DND-41 (cell line): ENCODE results near the gene CLDN6.

Experiments
- EZH2 ChIP-seq: IDR thresholded peaks from 3 replicates; pipeline ENCODE4 v1.6.1; 2012; ENCODE audit warnings: borderline replicate concordance, low read depth, mild to moderate bottlenecking, moderate library complexity, low read length, inconsistent platforms; ENCODE audit not compliant: severe bottlenecking
- TF ChIP-seq, protein P1 (sequence below): IDR thresholded peaks from 2 replicates; pipeline ENCODE4 v1.5.1; 2012; ENCODE audit warnings: borderline replicate concordance, low read length, moderate library complexity, mild to moderate bottlenecking; ENCODE audit not compliant: poor library complexity, severe bottlenecking; ENCODE audit errors: extremely low read depth

DNA sequence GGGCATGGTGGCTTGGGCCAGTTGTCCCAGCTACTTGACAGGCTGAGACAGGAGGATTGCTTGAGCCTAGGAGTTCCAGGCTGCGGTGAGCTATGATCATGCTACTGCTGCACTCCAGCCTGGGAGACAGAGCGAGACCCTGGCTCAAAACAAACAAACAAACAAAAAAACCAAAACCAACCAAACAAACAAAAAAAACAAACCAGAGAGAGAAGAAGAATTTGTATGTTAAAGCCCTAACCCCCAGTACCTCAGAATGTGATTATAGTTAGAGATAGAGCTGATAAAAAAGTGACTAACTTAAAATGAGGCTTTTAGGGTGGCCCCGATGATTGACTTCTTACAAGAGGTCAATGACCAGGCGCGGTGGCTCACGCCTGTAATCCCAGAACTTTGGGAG, 26.7 kb upstream of the CLDN6 start:
- TF ChIP-seq, protein P1, sequence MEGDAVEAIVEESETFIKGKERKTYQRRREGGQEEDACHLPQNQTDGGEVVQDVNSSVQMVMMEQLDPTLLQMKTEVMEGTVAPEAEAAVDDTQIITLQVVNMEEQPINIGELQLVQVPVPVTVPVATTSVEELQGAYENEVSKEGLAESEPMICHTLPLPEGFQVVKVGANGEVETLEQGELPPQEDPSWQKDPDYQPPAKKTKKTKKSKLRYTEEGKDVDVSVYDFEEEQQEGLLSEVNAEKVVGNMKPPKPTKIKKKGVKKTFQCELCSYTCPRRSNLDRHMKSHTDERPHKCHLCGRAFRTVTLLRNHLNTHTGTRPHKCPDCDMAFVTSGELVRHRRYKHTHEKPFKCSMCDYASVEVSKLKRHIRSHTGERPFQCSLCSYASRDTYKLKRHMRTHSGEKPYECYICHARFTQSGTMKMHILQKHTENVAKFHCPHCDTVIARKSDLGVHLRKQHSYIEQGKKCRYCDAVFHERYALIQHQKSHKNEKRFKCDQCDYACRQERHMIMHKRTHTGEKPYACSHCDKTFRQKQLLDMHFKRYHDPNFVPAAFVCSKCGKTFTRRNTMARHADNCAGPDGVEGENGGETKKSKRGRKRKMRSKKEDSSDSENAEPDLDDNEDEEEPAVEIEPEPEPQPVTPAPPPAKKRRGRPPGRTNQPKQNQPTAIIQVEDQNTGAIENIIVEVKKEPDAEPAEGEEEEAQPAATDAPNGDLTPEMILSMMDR, result no peak
- no peak for TF ChIP-seq EZH2
